Neural progenitor cell (in vitro differentiated cells): ENCODE results near the gene ANKS1B. TPM values are rescaled to one million over a fixed set of nuclear protein-coding genes. Genes with fewer than 3 reads are reported as not detected.

Source experiments
- DNase-seq: peaks from one replicate; pipeline ENCODE4 v3.0.0-alpha.2; 2016; ENCODE audit warnings: low spot score
- H2AFZ ChIP-seq: fragments of 200-600 bp; sonication (generic); replicated peaks from 2 replicates; pipeline ENCODE4 v1.6.1; 2016; ENCODE audit warnings: antibody characterized with exemption
- H3F3A ChIP-seq: fragments of 200-600 bp; sonication (generic); 2 replicates; pipeline ENCODE4 v1.6.1; 2016; ENCODE audit warnings: antibody characterized with exemption, low read depth
- H3K27ac ChIP-seq: fragments of 200-600 bp; sonication (generic); 2 replicates; pipeline ENCODE4 v1.5.1; 2016; ENCODE audit warnings: mild to moderate bottlenecking
- H3K27me3 ChIP-seq: fragments of 200-600 bp; sonication (generic); 2 replicates; pipeline ENCODE4 v1.6.1; 2016; ENCODE audit warnings: mild to moderate bottlenecking, moderate library complexity
- H3K36me3 ChIP-seq: fragments of 200-600 bp; sonication (generic); 2 replicates; pipeline ENCODE4 v1.5.1; 2016
- H3K4me1 ChIP-seq: fragments of 200-600 bp; sonication (generic); 2 replicates; pipeline ENCODE4 v1.6.1; 2016; ENCODE audit warnings: mixed run types
- H3K4me2 ChIP-seq: fragments of 200-600 bp; sonication (generic); 2 replicates; pipeline ENCODE4 v1.6.1; 2016
- H3K4me3 ChIP-seq: fragments of 200-600 bp; sonication (generic); 2 replicates; pipeline ENCODE4 v1.5.1; 2016
- H3K79me2 ChIP-seq: fragments of 200-600 bp; sonication (generic); 2 replicates; pipeline ENCODE4 v1.6.1; 2016; ENCODE audit warnings: low read depth
- H3K9ac ChIP-seq: fragments of 200-600 bp; sonication (generic); 2 replicates; pipeline ENCODE4 v1.6.1; 2016
- H3K9me3 ChIP-seq: fragments of 200-600 bp; sonication (generic); 2 replicates; pipeline ENCODE4 v1.5.1; 2016; ENCODE audit warnings: low read depth
- H4K20me1 ChIP-seq: fragments of 200-600 bp; sonication (generic); 2 replicates; pipeline ENCODE4 v1.6.1; 2016; ENCODE audit warnings: low read depth
- H3K27ac Mint-ChIP-seq: 3 replicates; pipeline ENCODE4 v1.8.0; 2021; ENCODE audit warnings: mixed read lengths
- H3K27me3 Mint-ChIP-seq: 2 replicates; pipeline ENCODE4 v1.8.0; 2022; ENCODE audit warnings: low read depth, mild to moderate bottlenecking, inconsistent platforms, moderate library complexity, mixed read lengths; ENCODE audit not compliant: insufficient read depth
- H3K36me3 Mint-ChIP-seq: 3 replicates; pipeline ENCODE4 v1.8.0; 2021; ENCODE audit warnings: mixed read lengths
- H3K4me1 Mint-ChIP-seq: 3 replicates; pipeline ENCODE4 v1.8.0; 2021; ENCODE audit warnings: mixed read lengths
- H3K4me3 Mint-ChIP-seq: 3 replicates; pipeline ENCODE4 v1.8.0; 2021; ENCODE audit warnings: mild to moderate bottlenecking, moderate library complexity, mixed read lengths
- H3K9me3 Mint-ChIP-seq: 3 replicates; pipeline ENCODE4 v1.8.0; 2020; ENCODE audit warnings: mixed read lengths
- EZH2 ChIP-seq: fragments of 200-600 bp; sonication (generic); IDR thresholded peaks from 2 replicates; pipeline ENCODE4 v1.6.1; 2017; ENCODE audit warnings: antibody characterized with exemption, mild to moderate bottlenecking, moderate library complexity
- EZH2phosphoT487 ChIP-seq: fragments of 200-600 bp; sonication (generic); IDR thresholded peaks from 2 replicates; pipeline ENCODE4 v1.6.1; 2017; ENCODE audit warnings: antibody characterized with exemption
- total RNA-seq: library from RNA; depleted of rRNA; stranded (reverse); fragments of >200 nt; gene quantifications from 2 replicates; pipeline ENCODE4 v1.2.3, GENCODE V29; 2015; ENCODE audit warnings: low replicate concordance
- TF ChIP-seq, protein P1 (sequence below): fragments of 200-600 bp; sonication (generic); IDR thresholded peaks from 2 replicates; pipeline ENCODE4 v1.5.1; 2017; ENCODE audit warnings: antibody characterized with exemption, mild to moderate bottlenecking

The ANKS1B gene
- total RNA-seq, 1 donor from 2014 or later = 7.9 TPM

DNA sequence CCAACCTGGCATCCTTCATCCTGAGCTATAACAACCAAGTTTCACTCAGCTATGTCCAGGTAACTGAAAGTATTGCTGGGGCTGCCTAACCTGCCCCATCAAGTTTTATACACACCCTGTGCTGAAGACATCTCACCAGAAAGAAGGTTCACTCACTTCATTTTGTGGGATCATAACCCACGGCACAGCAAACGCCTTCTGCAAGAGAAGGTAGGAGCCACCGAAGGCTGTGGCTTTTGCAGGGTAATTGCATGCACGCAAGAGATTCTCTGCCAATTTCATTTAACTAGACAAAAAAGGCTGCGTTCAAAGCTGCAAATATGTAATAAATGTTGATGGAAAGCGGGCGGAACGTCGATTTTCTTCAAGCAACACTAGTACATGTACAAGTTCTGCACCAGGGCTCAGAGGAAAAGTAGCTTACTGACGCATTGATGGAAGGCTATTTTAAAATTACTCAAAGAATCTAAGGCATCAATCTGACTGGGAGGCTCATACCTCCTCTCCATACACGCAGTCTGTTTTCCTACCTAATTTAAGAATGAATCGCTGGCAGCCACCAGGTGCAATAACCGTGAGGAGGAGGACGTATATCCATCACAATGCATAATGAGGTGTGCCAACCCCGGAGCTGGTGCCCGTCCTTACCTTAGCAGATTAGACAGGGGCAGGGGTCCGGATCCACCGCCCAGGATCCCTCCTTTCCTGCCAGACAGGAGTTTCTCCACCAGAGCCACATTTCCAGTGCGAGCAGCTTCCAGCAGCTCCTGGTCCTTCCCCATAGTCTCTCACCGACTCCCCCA lies 1.1 kb downstream of the ANKS1B start:
- H3K4me3 Mint-ChIP-seq = peak overlapping the region; percentile 87
- no peaks in the 10 kb centered on the region for H3K36me3 ChIP-seq
- H3K9me3 Mint-ChIP-seq = no peaks in the 10 kb centered on the region
- no peaks in the 10 kb centered on the region for H3K9me3 ChIP-seq
- H3K4me1 ChIP-seq = no peaks in the 10 kb centered on the region
- no peaks in the 10 kb centered on the region for H3K36me3 Mint-ChIP-seq
- H4K20me1 ChIP-seq = no peaks in the 10 kb centered on the region
- no peak overlapping the region for H3K9ac ChIP-seq
- peaks cover 23% of the 10 kb centered on the region for H3K27me3 Mint-ChIP-seq
- TF ChIP-seq EZH2 (no peak), EZH2phosphoT487 (no peak)
- TF ChIP-seq, protein P1, sequence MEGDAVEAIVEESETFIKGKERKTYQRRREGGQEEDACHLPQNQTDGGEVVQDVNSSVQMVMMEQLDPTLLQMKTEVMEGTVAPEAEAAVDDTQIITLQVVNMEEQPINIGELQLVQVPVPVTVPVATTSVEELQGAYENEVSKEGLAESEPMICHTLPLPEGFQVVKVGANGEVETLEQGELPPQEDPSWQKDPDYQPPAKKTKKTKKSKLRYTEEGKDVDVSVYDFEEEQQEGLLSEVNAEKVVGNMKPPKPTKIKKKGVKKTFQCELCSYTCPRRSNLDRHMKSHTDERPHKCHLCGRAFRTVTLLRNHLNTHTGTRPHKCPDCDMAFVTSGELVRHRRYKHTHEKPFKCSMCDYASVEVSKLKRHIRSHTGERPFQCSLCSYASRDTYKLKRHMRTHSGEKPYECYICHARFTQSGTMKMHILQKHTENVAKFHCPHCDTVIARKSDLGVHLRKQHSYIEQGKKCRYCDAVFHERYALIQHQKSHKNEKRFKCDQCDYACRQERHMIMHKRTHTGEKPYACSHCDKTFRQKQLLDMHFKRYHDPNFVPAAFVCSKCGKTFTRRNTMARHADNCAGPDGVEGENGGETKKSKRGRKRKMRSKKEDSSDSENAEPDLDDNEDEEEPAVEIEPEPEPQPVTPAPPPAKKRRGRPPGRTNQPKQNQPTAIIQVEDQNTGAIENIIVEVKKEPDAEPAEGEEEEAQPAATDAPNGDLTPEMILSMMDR = no peak
- peaks cover 18% of the 10 kb centered on the region for H3K4me1 Mint-ChIP-seq
- H3K27ac ChIP-seq = no peak overlapping the region
- H3K79me2 ChIP-seq = no peaks in the 10 kb centered on the region
- no peak overlapping the region for H3K27ac Mint-ChIP-seq
- no peak for DNase-seq
- H3K4me2 ChIP-seq = peak overlapping the region; percentile 78
- H2AFZ ChIP-seq = peak overlapping the region; percentile 99
- peak overlapping the region; percentile 83 for H3K4me3 ChIP-seq
- peaks cover 15% of the 10 kb centered on the region for H3F3A ChIP-seq
- peaks cover 45% of the 10 kb centered on the region for H3K27me3 ChIP-seq

GRCh38 chr12:99981639-99982190 lies 3.0 kb downstream of the ANKS1B start:
- Histone ChIP-seq H3F3A (peaks cover 15% of the 10 kb centered on the region), H4K20me1 (no peaks in the 10 kb centered on the region), H3K27me3 (peaks cover 43% of the 10 kb centered on the region), H3K4me3 (no peak overlapping the region), H3K27ac (no peak overlapping the region), H3K79me2 (no peaks in the 10 kb centered on the region), H3K4me1 (no peaks in the 10 kb centered on the region), H3K9ac (no peak overlapping the region), H2AFZ (no peak overlapping the region), H3K4me2 (no peak overlapping the region), H3K9me3 (no peaks in the 10 kb centered on the region), H3K36me3 (no peaks in the 10 kb centered on the region)
- DNase-seq = no peak
- TF ChIP-seq, protein P1 = no peak
- no peak for TF ChIP-seq EZH2
- no peak for TF ChIP-seq EZH2phosphoT487
- peaks cover 18% of the 10 kb centered on the region for H3K27me3 Mint-ChIP-seq
- no peak overlapping the region for H3K27ac Mint-ChIP-seq
- no peaks in the 10 kb centered on the region for H3K36me3 Mint-ChIP-seq
- peaks cover 18% of the 10 kb centered on the region for H3K4me1 Mint-ChIP-seq
- H3K4me3 Mint-ChIP-seq = no peak overlapping the region
- no peaks in the 10 kb centered on the region for H3K9me3 Mint-ChIP-seq

GRCh38 chr12:99979471-99979870 lies 5.3 kb downstream of the ANKS1B start:
- H3K27me3 ChIP-seq = peaks cover 24% of the 10 kb centered on the region
- no peak overlapping the region for H3K4me2 ChIP-seq
- no peaks in the 10 kb centered on the region for H3K9me3 ChIP-seq
- H3K4me3 ChIP-seq = no peak overlapping the region
- TF ChIP-seq EZH2 = no peak
- TF ChIP-seq, protein P1 = no peak
- TF ChIP-seq EZH2phosphoT487 = no peak
- H3K4me1 Mint-ChIP-seq = peaks cover 5% of the 10 kb centered on the region
- no peak overlapping the region for H3K9ac ChIP-seq
- peaks cover 12% of the 10 kb centered on the region for H3F3A ChIP-seq
- no peaks in the 10 kb centered on the region for H3K4me1 ChIP-seq
- H3K27ac ChIP-seq = no peak overlapping the region
- no peak overlapping the region for H3K4me3 Mint-ChIP-seq
- no peaks in the 10 kb centered on the region for H4K20me1 ChIP-seq
- no peak for DNase-seq
- H3K36me3 Mint-ChIP-seq = no peaks in the 10 kb centered on the region
- no peaks in the 10 kb centered on the region for H3K36me3 ChIP-seq
- no peaks in the 10 kb centered on the region for H3K79me2 ChIP-seq
- H2AFZ ChIP-seq = no peak overlapping the region
- no peak overlapping the region for H3K27ac Mint-ChIP-seq
- no peaks in the 10 kb centered on the region for H3K9me3 Mint-ChIP-seq
- H3K27me3 Mint-ChIP-seq = peaks cover 10% of the 10 kb centered on the region
